GM18519 (cell line): ENCODE results near the gene OBSCN.
"Not testable (repeated sequence)": the region's sequence is repeated elsewhere in the genome, so short reads cannot be mapped to it uniquely, and the experiment has no call there.

Experiments used
- ATAC-seq: cut with Tn5 transposase; IDR thresholded peaks from one replicate; pipeline ENCODE4 v1.9.1; 2021; ENCODE audit warnings: mild to moderate bottlenecking, moderate library complexity; ENCODE audit not compliant: unreplicated experiment, low FRiP score

Gene OBSCN

GRCh38 chr1:228211531-228212414, 3.9 kb downstream of the OBSCN start:
- ATAC-seq = no peak

- no peak for ATAC-seq
Observed at GRCh38 chr1:228212415-228212965, 4.6 kb downstream of the OBSCN start.

- ATAC-seq = peak; percentile 77
Observed at GRCh38 chr1:228212966-228213844, 5.4 kb downstream of the OBSCN start.

GRCh38 chr1:228213917-228214808, 6.3 kb downstream of the OBSCN start:
- no peak for ATAC-seq

GRCh38 chr1:228214921-228215662, 7.2 kb downstream of the OBSCN start:
- no peak for ATAC-seq

- no peak for ATAC-seq
Observed at GRCh38 chr1:228215663-228216116, 7.8 kb downstream of the OBSCN start.

- ATAC-seq = no peak
Observed at GRCh38 chr1:228216371-228217320, 8.8 kb downstream of the OBSCN start.

- ATAC-seq = no peak
Observed at GRCh38 chr1:228217551-228218344, 9.9 kb downstream of the OBSCN start.

GRCh38 chr1:228218513-228219244, 10.8 kb downstream of the OBSCN start:
- no peak for ATAC-seq

GRCh38 chr1:228219245-228219961, 11.6 kb downstream of the OBSCN start:
- ATAC-seq = no peak

GRCh38 chr1:228219962-228220780, 12.3 kb downstream of the OBSCN start:
- ATAC-seq = no peak

GRCh38 chr1:228221097-228221496, 13.3 kb downstream of the OBSCN start:
- not testable (repeated sequence) for ATAC-seq

- no peak for ATAC-seq
Observed at GRCh38 chr1:228222548-228222947, 14.7 kb downstream of the OBSCN start.

GRCh38 chr1:228224198-228225164, 16.6 kb downstream of the OBSCN start:
- ATAC-seq = no peak
